GM10248 (cell line): ENCODE measurements around the gene OTULIN.

ENCODE experiments used
- CTCF ChIA-PET: fragments of 300-600 bp; sonication (Branson Sonifier 250); formaldehyde crosslinking; extraction: SDS; loops from one replicate; lab custom pipeline; 2021; ENCODE audit warnings: antibody characterized with exemption; lab: Yijun Ruan, JAX
- POLR2A ChIA-PET: fragments of 350-650 bp; sonication (Branson Sonifier 250); formaldehyde crosslinking; extraction: SDS; loops from one replicate; lab custom pipeline; 2020; ENCODE audit warnings: antibody characterized with exemption; lab: Yijun Ruan, JAX
- DNase-seq: peaks from one replicate; pipeline ENCODE4 v3.0.0; 2012; ENCODE audit errors: extremely low spot score
- TF ChIP-seq, protein P1 (sequence below): IDR thresholded peaks from 2 replicates; pipeline ENCODE4 v1.5.1; 2012; ENCODE audit warnings: mild to moderate bottlenecking, low read depth; ENCODE audit errors: extremely low read depth, missing control alignments, control extremely low read depth

OTULIN gene

DNA sequence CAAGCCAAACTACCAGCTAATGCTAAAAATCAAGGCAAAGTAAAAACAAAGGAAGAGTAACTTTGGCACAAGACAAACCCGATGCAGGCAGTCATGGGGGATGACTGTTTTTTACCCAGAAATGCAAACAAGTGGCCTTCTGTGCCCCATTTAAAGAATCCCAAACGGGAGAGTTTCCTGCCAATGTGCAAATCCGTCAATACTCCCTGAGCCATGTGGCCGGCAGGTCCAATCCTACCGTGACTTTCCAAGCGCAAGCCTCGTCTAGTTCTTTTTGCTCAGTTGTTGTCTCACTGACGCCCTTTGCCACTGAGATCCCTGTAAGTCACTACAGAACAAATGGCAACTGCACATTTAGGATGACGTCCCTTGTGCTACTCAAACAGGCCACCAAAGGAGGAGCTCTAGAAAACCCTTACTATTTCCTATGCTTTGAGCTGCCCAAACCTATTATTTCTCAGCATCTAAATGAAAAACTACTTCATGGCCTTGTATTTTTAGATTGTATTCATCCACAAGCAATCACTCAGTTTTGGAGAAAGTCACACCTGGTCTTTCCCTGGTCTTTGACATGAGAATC is 43.4 kb downstream of the OTULIN start:
- POLR2A ChIA-PET: no interaction called here
- TF ChIP-seq, protein P1, sequence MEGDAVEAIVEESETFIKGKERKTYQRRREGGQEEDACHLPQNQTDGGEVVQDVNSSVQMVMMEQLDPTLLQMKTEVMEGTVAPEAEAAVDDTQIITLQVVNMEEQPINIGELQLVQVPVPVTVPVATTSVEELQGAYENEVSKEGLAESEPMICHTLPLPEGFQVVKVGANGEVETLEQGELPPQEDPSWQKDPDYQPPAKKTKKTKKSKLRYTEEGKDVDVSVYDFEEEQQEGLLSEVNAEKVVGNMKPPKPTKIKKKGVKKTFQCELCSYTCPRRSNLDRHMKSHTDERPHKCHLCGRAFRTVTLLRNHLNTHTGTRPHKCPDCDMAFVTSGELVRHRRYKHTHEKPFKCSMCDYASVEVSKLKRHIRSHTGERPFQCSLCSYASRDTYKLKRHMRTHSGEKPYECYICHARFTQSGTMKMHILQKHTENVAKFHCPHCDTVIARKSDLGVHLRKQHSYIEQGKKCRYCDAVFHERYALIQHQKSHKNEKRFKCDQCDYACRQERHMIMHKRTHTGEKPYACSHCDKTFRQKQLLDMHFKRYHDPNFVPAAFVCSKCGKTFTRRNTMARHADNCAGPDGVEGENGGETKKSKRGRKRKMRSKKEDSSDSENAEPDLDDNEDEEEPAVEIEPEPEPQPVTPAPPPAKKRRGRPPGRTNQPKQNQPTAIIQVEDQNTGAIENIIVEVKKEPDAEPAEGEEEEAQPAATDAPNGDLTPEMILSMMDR: no peak
- DNase-seq: no peak
- CTCF ChIA-PET: interaction anchor here (0.6 to 15.6 kb wide), 5 partner anchors 9 to 356 kb away, joined by 3 to 132 read pairs (median 5); no protein-coding TSS in a partner anchor

DNA sequence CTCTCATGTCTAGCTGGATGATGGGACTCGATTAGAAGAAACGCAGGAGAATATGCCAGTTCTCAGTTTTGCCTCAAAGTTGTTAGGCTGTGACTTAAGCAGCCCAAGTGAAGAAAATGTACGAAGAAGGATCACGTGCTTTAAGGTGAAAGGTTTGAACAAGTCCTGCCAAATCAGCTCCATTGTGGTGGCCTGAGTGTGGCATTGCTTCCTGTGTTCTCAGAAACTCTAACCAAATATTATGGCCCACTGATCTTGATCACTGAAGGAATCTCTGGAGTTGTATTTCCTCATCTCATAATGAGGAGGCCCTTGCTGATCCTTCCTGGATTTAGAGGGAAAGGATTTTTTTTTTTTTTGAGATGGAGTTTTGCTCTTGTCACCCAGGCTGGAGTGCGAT is 44.0 kb downstream of the OTULIN start:
- ChIA-PET POLR2A (no interaction called here), CTCF (interaction anchor here (0.6 to 15.6 kb wide), 6 partner anchors 9 to 69 kb away, joined by 3 to 132 read pairs (median 6); no protein-coding TSS in a partner anchor)
- TF ChIP-seq, protein P1: no peak
- DNase-seq: no peak

DNA sequence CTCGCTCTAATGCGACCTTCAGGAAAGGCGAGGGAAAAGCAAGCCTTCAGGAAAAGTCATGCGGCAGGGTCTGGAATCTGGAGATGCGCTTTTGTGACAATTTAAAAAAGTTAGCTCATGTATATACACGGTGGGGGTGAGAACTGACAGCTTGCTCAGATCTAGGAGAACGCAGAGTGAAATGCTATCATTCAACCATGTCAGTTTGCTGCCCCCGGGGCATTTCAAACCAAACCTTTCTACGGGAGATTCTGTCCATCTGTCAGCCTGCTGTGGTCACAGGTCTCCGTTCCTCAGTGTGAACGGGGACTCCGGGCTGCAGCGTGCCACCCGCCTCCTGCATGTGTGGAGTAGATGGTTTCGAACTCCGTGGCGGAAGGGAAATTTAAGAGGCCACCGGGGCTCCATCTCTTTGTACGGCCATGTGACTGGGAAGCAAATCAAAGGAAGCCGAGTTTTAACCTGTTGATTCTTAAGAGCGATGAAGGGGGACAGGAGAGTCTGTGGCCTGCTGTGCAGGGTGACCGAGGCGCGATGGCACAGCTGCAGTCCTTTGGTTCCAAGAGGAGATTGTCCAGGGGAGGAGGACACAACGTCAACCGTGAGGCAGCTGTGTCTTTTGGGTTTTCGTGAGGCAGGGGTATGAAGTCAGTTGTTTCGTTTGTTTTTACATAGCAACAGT is 45.9 kb downstream of the OTULIN start:
- CTCF ChIA-PET: interaction anchor here (1.4 to 15.6 kb wide), 3 partner anchors 14 to 55 kb away, joined by 3 to 132 read pairs (median 8); no protein-coding TSS in a partner anchor
- POLR2A ChIA-PET: no interaction called here
- TF ChIP-seq, protein P1: no peak
- DNase-seq: no peak

DNA sequence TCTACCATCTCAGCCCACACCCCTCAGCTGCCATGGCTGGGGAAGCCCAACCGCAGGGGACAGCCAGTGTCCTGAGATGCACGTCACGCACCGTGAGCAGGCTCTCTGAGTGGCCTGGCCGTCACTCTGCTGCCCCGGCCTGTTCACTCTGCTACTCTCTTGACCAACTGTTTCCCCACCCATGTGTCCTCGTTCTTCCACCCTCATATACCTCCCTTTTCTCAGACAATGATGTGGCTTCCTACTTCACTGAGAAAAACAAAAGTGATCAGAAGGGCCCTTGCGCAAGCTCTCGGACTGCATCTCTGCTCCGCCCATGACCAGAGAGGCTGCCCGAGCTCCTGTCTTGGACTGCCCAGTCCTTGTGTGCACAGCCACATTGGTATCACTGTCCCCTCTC is 47.6 kb downstream of the OTULIN start:
- ChIA-PET POLR2A (no interaction called here), CTCF (interaction anchor here (15.6 kb wide), 1 partner anchor 12 kb away, joined by 132 read pairs; no protein-coding TSS in a partner anchor)
- no peak for DNase-seq
- TF ChIP-seq, protein P1: no peak

DNA sequence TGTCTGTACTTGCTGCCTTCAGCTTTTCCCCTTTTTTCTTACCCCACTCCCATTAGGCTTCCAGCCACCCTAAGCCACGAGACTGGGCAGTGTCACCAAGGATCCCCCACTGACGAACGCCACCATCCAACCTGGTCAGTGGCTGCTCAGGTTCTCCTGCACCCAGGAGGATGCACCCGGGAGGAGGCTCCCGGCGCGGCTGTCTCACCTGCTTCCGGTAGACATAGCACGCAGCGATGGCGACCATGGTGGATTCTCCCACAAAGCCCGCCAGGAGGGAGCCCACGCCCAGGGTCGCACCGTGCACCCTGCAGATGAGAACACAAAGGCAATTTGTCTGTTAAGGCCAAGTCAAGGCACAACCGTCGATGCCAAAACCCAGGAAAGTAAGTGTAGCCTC is 48.1 kb downstream of the OTULIN start:
- POLR2A ChIA-PET: no interaction called here
- CTCF ChIA-PET: interaction anchor here (1.4 to 15.6 kb wide), 2 partner anchors 12 to 291 kb away, joined by 3 to 132 read pairs; no protein-coding TSS in a partner anchor
- TF ChIP-seq, protein P1: no peak
- DNase-seq: no peak

DNA sequence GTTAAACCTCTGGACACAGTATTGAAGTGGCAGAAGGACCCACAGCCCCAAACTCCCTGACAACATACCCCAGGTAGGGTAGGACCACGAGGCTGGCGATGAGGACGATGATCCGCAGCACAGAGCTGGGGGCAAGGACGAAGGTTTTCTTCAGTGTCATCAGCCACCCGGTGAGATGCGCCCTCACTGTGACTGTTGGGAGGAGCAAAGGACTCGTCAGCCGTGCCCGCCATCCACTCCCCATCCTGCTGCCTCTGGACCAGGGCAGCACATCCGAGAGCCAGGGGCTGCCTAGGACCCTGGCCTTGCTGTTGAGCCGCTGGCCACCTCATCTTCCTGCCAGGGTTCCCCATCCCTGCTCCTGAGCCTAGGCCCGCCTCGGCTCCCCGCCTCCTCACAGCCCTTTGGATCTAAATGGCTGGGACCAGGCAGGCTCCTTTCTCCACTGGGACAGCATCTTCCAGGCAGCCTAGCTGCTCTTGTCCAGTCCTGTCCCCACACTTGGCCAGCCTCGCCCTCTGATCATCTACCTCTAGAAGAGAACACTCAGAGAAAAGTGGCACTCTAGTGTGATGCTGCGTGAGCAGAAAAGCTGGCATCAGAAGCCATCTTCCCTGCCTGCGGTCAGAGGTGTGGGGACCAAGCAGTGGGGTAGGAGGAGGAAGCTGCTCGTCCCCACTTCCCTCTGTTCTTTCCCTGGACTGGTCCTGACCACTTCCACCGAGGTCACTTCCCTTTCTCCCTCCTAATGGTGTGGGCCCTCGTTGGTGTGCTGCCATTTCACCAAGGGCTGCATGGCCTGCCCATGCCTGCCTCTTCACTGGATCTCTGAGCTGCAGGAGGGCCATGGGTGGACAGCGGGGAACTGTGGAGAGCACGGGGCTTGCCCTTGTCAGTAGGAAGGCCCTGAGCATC is 49.2 kb downstream of the OTULIN start:
- CTCF ChIA-PET: interaction anchor here (1.4 to 15.6 kb wide), 2 partner anchors 10 to 290 kb away, joined by 3 to 132 read pairs; no protein-coding TSS in a partner anchor
- TF ChIP-seq, protein P1: no peak
- POLR2A ChIA-PET: no interaction called here
- DNase-seq: no peak
